Neural cell (in vitro differentiated cells): Measurements from ENCODE around the gene DLG5. TPM values are rescaled to one million over a fixed set of nuclear protein-coding genes. Genes with fewer than 3 reads are reported as not detected.

Experiments used
- H2AFZ ChIP-seq: fragments of 200-600, 300-800 bp; sonication (generic), shearing (Covaris generic); 2 replicates; pipeline ENCODE4 v1.6.0; 2014; ENCODE audit warnings: low read depth, mild to moderate bottlenecking, antibody characterized with exemption, low read length, moderate library complexity
- H3F3A ChIP-seq: fragments of 200-600 bp; shearing (Covaris generic); 2 replicates; pipeline ENCODE4 v1.6.1; 2016; ENCODE audit warnings: mild to moderate bottlenecking, moderate library complexity, mixed read lengths, antibody characterized with exemption, low read length; ENCODE audit not compliant: insufficient read depth, poor library complexity, severe bottlenecking
- H3K27ac ChIP-seq: fragments of 200-600, 300-800 bp; sonication (generic), shearing (Covaris generic); 2 replicates; pipeline ENCODE4 v1.5.1; 2014; ENCODE audit warnings: mild to moderate bottlenecking, low read length, moderate library complexity
- H3K27me3 ChIP-seq: fragments of 300-800, 200-600 bp; sonication (generic), shearing (Covaris generic); 2 replicates; pipeline ENCODE4 v1.6.0; 2014; ENCODE audit warnings: mild to moderate bottlenecking, low read depth, low read length, moderate library complexity; ENCODE audit not compliant: insufficient read depth
- H3K36me3 ChIP-seq: fragments of 300-800, 200-600 bp; sonication (generic), shearing (Covaris generic); 2 replicates; pipeline ENCODE4 v1.5.1; 2014; ENCODE audit warnings: mild to moderate bottlenecking, antibody characterized with exemption, low read length, moderate library complexity; ENCODE audit not compliant: insufficient read depth
- H3K4me2 ChIP-seq: fragments of 300-800, 200-600 bp; sonication (generic), shearing (Covaris generic); 2 replicates; pipeline ENCODE4 v1.6.0; 2014; ENCODE audit warnings: mild to moderate bottlenecking, low read length
- H3K4me3 ChIP-seq: fragments of 300-800, 200-600 bp; sonication (generic), shearing (Covaris generic); 2 replicates; pipeline ENCODE4 v1.5.1; 2014; ENCODE audit warnings: mild to moderate bottlenecking, low read length, moderate library complexity
- H3K79me2 ChIP-seq: fragments of 200-600 bp; shearing (Covaris generic); replicated peaks from 2 replicates; pipeline ENCODE4 v1.6.0; 2014; ENCODE audit warnings: mild to moderate bottlenecking, low read length, moderate library complexity; ENCODE audit not compliant: insufficient read depth
- H3K9ac ChIP-seq: fragments of 300-800, 200-600 bp; sonication (generic), shearing (Covaris generic); 2 replicates; pipeline ENCODE4 v1.6.1; 2016; ENCODE audit warnings: mild to moderate bottlenecking, low read length, mixed read lengths
- H3K9me2 ChIP-seq: fragments of 200-600 bp; shearing (Covaris generic); 2 replicates; pipeline ENCODE4 v1.6.1; 2016; ENCODE audit warnings: mild to moderate bottlenecking, low read length, mixed read lengths; ENCODE audit not compliant: insufficient read depth
- H3K9me3 ChIP-seq: fragments of 200-600, 300-800 bp; sonication (generic), shearing (Covaris generic); 2 replicates; pipeline ENCODE4 v1.6.1; 2016; ENCODE audit warnings: mild to moderate bottlenecking, mixed run types, low read length, moderate library complexity, mixed read lengths
- H4K20me1 ChIP-seq: fragments of 200-600 bp; shearing (Covaris generic); 2 replicates; pipeline ENCODE4 v1.6.1; 2016; ENCODE audit warnings: mild to moderate bottlenecking, mixed run types; ENCODE audit not compliant: insufficient read depth
- EP300 ChIP-seq: fragments of 450-650 bp; conservative IDR thresholded peaks from 2 replicates; pipeline ENCODE4 v1.6.1; 2014; ENCODE audit warnings: antibody characterized with exemption, mild to moderate bottlenecking, moderate library complexity; ENCODE audit not compliant: poor library complexity, severe bottlenecking
- EZH2 ChIP-seq: fragments of 200-600, 300-800 bp; shearing (Covaris generic), sonication (generic); IDR thresholded peaks from 2 replicates; pipeline ENCODE4 v1.6.1; 2014; ENCODE audit warnings: antibody characterized with exemption, low read length, borderline replicate concordance, mild to moderate bottlenecking; ENCODE audit not compliant: insufficient read depth, poor library complexity, severe bottlenecking
- MXI1 ChIP-seq: fragments of 450-650 bp; conservative IDR thresholded peaks from 2 replicates; pipeline ENCODE4 v1.6.1; 2014; ENCODE audit warnings: antibody characterized with exemption, mild to moderate bottlenecking; ENCODE audit not compliant: poor library complexity, severe bottlenecking
- POLR2AphosphoS5 ChIP-seq: IDR thresholded peaks from 2 replicates; pipeline ENCODE4 v1.6.1; 2012
- RAD21 ChIP-seq: fragments of 450-650 bp; conservative IDR thresholded peaks from 2 replicates; pipeline ENCODE4 v1.6.1; 2014; ENCODE audit warnings: antibody characterized with exemption, mild to moderate bottlenecking, moderate library complexity
- REST ChIP-seq: IDR thresholded peaks from 2 replicates; pipeline ENCODE4 v1.6.1; 2012; ENCODE audit warnings: borderline replicate concordance
- SMC3 ChIP-seq: fragments of 450-650 bp; conservative IDR thresholded peaks from 2 replicates; pipeline ENCODE4 v1.6.1; 2014; ENCODE audit warnings: antibody characterized with exemption, mild to moderate bottlenecking, moderate library complexity; ENCODE audit not compliant: poor library complexity
- TAF1 ChIP-seq: IDR thresholded peaks from 2 replicates; pipeline ENCODE4 v1.6.1; 2012; ENCODE audit warnings: low read depth
- polyA plus RNA-seq: library from polyadenylated mRNA; depleted of rRNA; stranded (reverse); fragments of >200 nt; gene quantifications from 2 replicates; pipeline ENCODE4 v1.2.3, GENCODE V29; 2014
- TF ChIP-seq, protein P1 (sequence below): fragments of 450-650 bp; IDR thresholded peaks from 2 replicates; pipeline ENCODE4 v1.5.1; 2014; ENCODE audit warnings: antibody characterized with exemption, mild to moderate bottlenecking, moderate library complexity; ENCODE audit not compliant: poor library complexity, severe bottlenecking

Gene DLG5
- polyA plus RNA-seq, 1 donor from 2014 or later = 72.9 TPM

GRCh38 chr10:77972148-77972547 is 45.6 kb upstream of the DLG5 start:
- Histone ChIP-seq H4K20me1 (no peaks in the 10 kb centered on the region), H3K9ac (no peak overlapping the region), H3K4me2 (no peak overlapping the region), H2AFZ (no peak overlapping the region), H3F3A (no peaks in the 10 kb centered on the region), H3K9me2 (no peaks in the 10 kb centered on the region), H3K27ac (no peak overlapping the region), H3K9me3 (no peaks in the 10 kb centered on the region), H3K79me2 (no peaks in the 10 kb centered on the region), H3K4me3 (no peak overlapping the region), H3K36me3 (peaks cover 6% of the 10 kb centered on the region), H3K27me3 (no peaks in the 10 kb centered on the region)
- no peak for TF ChIP-seq RAD21

DNA sequence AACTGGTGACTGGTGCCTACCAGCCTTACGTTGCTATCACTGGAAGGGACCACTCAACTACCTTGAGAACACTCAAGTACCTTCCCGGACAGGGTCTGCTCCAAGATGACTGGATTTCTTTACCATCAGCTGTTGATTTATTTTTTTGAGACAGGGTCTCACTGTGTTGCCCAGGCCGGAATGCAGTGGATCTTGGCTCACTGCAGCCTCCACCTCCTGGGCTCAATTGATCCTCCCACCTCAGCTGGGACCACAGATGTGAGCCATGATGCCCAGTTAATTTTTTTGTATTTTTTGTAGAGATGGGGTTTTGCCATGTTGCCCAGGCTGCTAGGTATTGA is 45.2 kb upstream of the DLG5 start:
- Histone ChIP-seq H2AFZ (no peak overlapping the region), H3K27me3 (no peaks in the 10 kb centered on the region), H3F3A (no peaks in the 10 kb centered on the region), H3K79me2 (no peaks in the 10 kb centered on the region), H3K9ac (no peak overlapping the region), H3K36me3 (peaks cover 6% of the 10 kb centered on the region), H3K4me2 (no peak overlapping the region), H3K27ac (no peak overlapping the region), H4K20me1 (no peaks in the 10 kb centered on the region), H3K9me3 (no peaks in the 10 kb centered on the region), H3K4me3 (no peak overlapping the region), H3K9me2 (no peaks in the 10 kb centered on the region)
- TF ChIP-seq REST = no peak
- TF ChIP-seq MXI1 = no peak
- TF ChIP-seq RAD21 = no peak
- no peak for TF ChIP-seq EP300
- TF ChIP-seq, protein P1, sequence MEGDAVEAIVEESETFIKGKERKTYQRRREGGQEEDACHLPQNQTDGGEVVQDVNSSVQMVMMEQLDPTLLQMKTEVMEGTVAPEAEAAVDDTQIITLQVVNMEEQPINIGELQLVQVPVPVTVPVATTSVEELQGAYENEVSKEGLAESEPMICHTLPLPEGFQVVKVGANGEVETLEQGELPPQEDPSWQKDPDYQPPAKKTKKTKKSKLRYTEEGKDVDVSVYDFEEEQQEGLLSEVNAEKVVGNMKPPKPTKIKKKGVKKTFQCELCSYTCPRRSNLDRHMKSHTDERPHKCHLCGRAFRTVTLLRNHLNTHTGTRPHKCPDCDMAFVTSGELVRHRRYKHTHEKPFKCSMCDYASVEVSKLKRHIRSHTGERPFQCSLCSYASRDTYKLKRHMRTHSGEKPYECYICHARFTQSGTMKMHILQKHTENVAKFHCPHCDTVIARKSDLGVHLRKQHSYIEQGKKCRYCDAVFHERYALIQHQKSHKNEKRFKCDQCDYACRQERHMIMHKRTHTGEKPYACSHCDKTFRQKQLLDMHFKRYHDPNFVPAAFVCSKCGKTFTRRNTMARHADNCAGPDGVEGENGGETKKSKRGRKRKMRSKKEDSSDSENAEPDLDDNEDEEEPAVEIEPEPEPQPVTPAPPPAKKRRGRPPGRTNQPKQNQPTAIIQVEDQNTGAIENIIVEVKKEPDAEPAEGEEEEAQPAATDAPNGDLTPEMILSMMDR = no peak
- TF ChIP-seq EZH2 = no peak
- TF ChIP-seq TAF1 = no peak
- no peak for TF ChIP-seq SMC3
- no peak for TF ChIP-seq POLR2AphosphoS5
